T-helper 2 cell treated with Interferon-gamma antibody and Interleukin-4, amounts not matched to agents 100 ng/mL and 5 ng/mL, for 36 hours (primary cell): ENCODE data around the gene TSC2. TPM values are rescaled to one million over a fixed set of nuclear protein-coding genes. Genes with fewer than 3 reads are reported as not detected.

Source experiments
- total RNA-seq: library from RNA; stranded (reverse); gene quantifications from 2 replicates; pipeline ENCODE4 v1.2.3, GENCODE V29; 2022

TSC2 gene
- total RNA-seq, 1 donor from 2014 or later = 110 TPM

Other genes with a start within 250 kb of the TSC2 start
- 43.4 and 46.1 TPM in 2 replicates for gene HAGH, start 221.2 kb upstream of the TSC2 start, total RNA-seq
- gene FAHD1, start 220.8 kb upstream of the TSC2 start, total RNA-seq = 10.5 and 11.6 TPM in 2 replicates
- not detected in 2 replicates for gene MEIOB, start 175.8 kb upstream of the TSC2 start, total RNA-seq
- not detected in 2 replicates for gene HS3ST6, start 129.6 kb upstream of the TSC2 start, total RNA-seq
- 14.0 and 14.1 TPM in 2 replicates for gene MSRB1, start 104.8 kb upstream of the TSC2 start, total RNA-seq
- not detected in 2 replicates for gene RPL3L, start 93.3 kb upstream of the TSC2 start, total RNA-seq
- 119 and 123 TPM in 2 replicates for gene NDUFB10, start 88.4 kb upstream of the TSC2 start, total RNA-seq
- gene RPS2, start 83.2 kb upstream of the TSC2 start, total RNA-seq = 2,826 and 2,856 TPM in 2 replicates
- gene RNF151, start 81.1 kb upstream of the TSC2 start, total RNA-seq = 0.18 TPM in 1 of 2 replicates, not detected in the other
- gene TBL3, start 75.9 kb upstream of the TSC2 start, total RNA-seq = 36.7 and 38.2 TPM in 2 replicates
- 0.25 and 0.55 TPM in 2 replicates for gene NOXO1, start 66.5 kb upstream of the TSC2 start, total RNA-seq
- gene GFER, start 63.8 kb upstream of the TSC2 start, total RNA-seq = 24.4 and 27.1 TPM in 2 replicates
- 4.9 and 5.3 TPM in 2 replicates for gene SYNGR3, start 58.0 kb upstream of the TSC2 start, total RNA-seq
- 58.9 and 63.6 TPM in 2 replicates for gene ZNF598, start 38.2 kb upstream of the TSC2 start, total RNA-seq
- gene NPW, start 28.2 kb upstream of the TSC2 start, total RNA-seq = 0.70 and 0.80 TPM in 2 replicates
- gene NHERF2, start 21.1 kb upstream of the TSC2 start, total RNA-seq = 2.2 and 3.1 TPM in 2 replicates
- 32.9 and 33.2 TPM in 2 replicates for gene NTHL1, start 151 bp upstream of the TSC2 start, total RNA-seq
- 68.5 and 77.3 TPM in 2 replicates for gene PKD1, start 87.9 kb downstream of the TSC2 start, total RNA-seq
- 0.59 TPM in 1 of 2 replicates, not detected in the other for gene RAB26, start 100.6 kb downstream of the TSC2 start, total RNA-seq
- 57.6 and 62.8 TPM in 2 replicates for gene TRAF7, start 107.8 kb downstream of the TSC2 start, total RNA-seq
- 0.16 and 0.20 TPM in 2 replicates for gene CASKIN1, start 148.6 kb downstream of the TSC2 start, total RNA-seq
- 38.4 and 39.4 TPM in 2 replicates for gene MLST8, start 157.5 kb downstream of the TSC2 start, total RNA-seq
- 10.6 and 12.1 TPM in 2 replicates for gene BRICD5, start 162.9 kb downstream of the TSC2 start, total RNA-seq
- gene PGP, start 166.9 kb downstream of the TSC2 start, total RNA-seq = 24.4 and 26.1 TPM in 2 replicates
- gene E4F1, start 175.6 kb downstream of the TSC2 start, total RNA-seq = 30.3 and 30.9 TPM in 2 replicates
- gene DNASE1L2, start 188.5 kb downstream of the TSC2 start, total RNA-seq = 2.6 and 2.8 TPM in 2 replicates
- gene ECI1, start 203.6 kb downstream of the TSC2 start, total RNA-seq = 30.2 and 34.2 TPM in 2 replicates
- 299 and 307 TPM in 2 replicates for gene RNPS1, start 220.1 kb downstream of the TSC2 start, total RNA-seq